Lower leg skin (tissue), 3 donors: ENCODE measurements around the gene ZFP36L1.

Experiments
- POLR2A ChIP-seq, 2 donors: fragments of 450-650 bp; IDR thresholded peaks; one replicate each; pipeline ENCODE4 v1.6.1; 2016 to 2017; ENCODE audit warnings: antibody characterized with exemption in 2 of 2, mild to moderate bottlenecking in 1 of 2, moderate library complexity in 1 of 2
- TF ChIP-seq, protein P1 (sequence below), 3 donors: fragments of 450-650 bp; IDR thresholded peaks; one replicate each; pipeline ENCODE4 v1.5.1; 2016; ENCODE audit warnings: antibody characterized with exemption in 3 of 3, mild to moderate bottlenecking in 3 of 3, moderate library complexity in 2 of 3

GRCh38 chr14:68825729-68826128 lies 32.9 kb upstream of the ZFP36L1 start:
- TF ChIP-seq, protein P1, sequence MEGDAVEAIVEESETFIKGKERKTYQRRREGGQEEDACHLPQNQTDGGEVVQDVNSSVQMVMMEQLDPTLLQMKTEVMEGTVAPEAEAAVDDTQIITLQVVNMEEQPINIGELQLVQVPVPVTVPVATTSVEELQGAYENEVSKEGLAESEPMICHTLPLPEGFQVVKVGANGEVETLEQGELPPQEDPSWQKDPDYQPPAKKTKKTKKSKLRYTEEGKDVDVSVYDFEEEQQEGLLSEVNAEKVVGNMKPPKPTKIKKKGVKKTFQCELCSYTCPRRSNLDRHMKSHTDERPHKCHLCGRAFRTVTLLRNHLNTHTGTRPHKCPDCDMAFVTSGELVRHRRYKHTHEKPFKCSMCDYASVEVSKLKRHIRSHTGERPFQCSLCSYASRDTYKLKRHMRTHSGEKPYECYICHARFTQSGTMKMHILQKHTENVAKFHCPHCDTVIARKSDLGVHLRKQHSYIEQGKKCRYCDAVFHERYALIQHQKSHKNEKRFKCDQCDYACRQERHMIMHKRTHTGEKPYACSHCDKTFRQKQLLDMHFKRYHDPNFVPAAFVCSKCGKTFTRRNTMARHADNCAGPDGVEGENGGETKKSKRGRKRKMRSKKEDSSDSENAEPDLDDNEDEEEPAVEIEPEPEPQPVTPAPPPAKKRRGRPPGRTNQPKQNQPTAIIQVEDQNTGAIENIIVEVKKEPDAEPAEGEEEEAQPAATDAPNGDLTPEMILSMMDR (IDR thresholded peaks at IDR 0.05), result no peak
- no peak for TF ChIP-seq POLR2A (IDR thresholded peaks at IDR 0.05)
